HG03378 (cell line): Measurements from ENCODE around the gene GEMIN5.
A peak's percentile ranks its signal among the peaks of the same experiment; 100 is the strongest.
"Not testable (repeated sequence)": the region's sequence is repeated elsewhere in the genome, so short reads cannot be mapped to it uniquely, and the experiment has no call there.

ENCODE experiments used
- ATAC-seq: cut with Tn5 transposase; IDR thresholded peaks from one replicate; pipeline ENCODE4 v1.9.1; 2021; ENCODE audit warnings: mild to moderate bottlenecking, moderate library complexity; ENCODE audit not compliant: unreplicated experiment

The GEMIN5 gene

GRCh38 chr5:154945695-154946301 lies 7.8 kb upstream of the GEMIN5 start:
- ATAC-seq = no peak

GRCh38 chr5:154944716-154945115 lies 6.7 kb upstream of the GEMIN5 start:
- no peak for ATAC-seq

- no peak for ATAC-seq
Measured at GRCh38 chr5:154943527-154943926, 5.5 kb upstream of the GEMIN5 start.

- peak; percentile 59 for ATAC-seq
Measured at GRCh38 chr5:154940772-154941620, 3.0 kb upstream of the GEMIN5 start, which contains the start of gene MRPL22. Gene MRPL22, plus strand, starts transcription at chr5:154941073. Its CDS starts 38 bp downstream, at chr5:154941111.

- no peak for ATAC-seq
Measured at GRCh38 chr5:154940375-154940771, 2.4 kb upstream of the GEMIN5 start.

- not testable (repeated sequence) for ATAC-seq
Measured at GRCh38 chr5:154939387-154939786, 1.4 kb upstream of the GEMIN5 start.

- ATAC-seq = no peak
Measured at GRCh38 chr5:154937186-154937717, 759 bp downstream of the GEMIN5 start.

- ATAC-seq = no peak
Measured at GRCh38 chr5:154934881-154935280, 3.1 kb downstream of the GEMIN5 start.

- no peak for ATAC-seq
Measured at GRCh38 chr5:154933537-154933936, 4.5 kb downstream of the GEMIN5 start.

- no peak for ATAC-seq
Measured at GRCh38 chr5:154923441-154924430, 14.3 kb downstream of the GEMIN5 start.

GRCh38 chr5:154917757-154918156 lies 20.3 kb downstream of the GEMIN5 start:
- ATAC-seq = no peak

- ATAC-seq = no peak
Measured at GRCh38 chr5:154916874-154917273, 21.1 kb downstream of the GEMIN5 start.

GRCh38 chr5:154905601-154906000 lies 32.4 kb downstream of the GEMIN5 start:
- not testable (repeated sequence) for ATAC-seq

GRCh38 chr5:154901913-154902312 lies 36.1 kb downstream of the GEMIN5 start:
- no peak for ATAC-seq

GRCh38 chr5:154901276-154901675 lies 36.7 kb downstream of the GEMIN5 start:
- no peak for ATAC-seq

- no peak for ATAC-seq
Measured at GRCh38 chr5:154900066-154900465, 37.9 kb downstream of the GEMIN5 start.

- ATAC-seq = no peak
Measured at GRCh38 chr5:154899151-154899816, 38.7 kb downstream of the GEMIN5 start.

- ATAC-seq = no peak
Measured at GRCh38 chr5:154898210-154898609, 39.8 kb downstream of the GEMIN5 start.

- ATAC-seq = no peak
Measured at GRCh38 chr5:154896562-154897165, 41.3 kb downstream of the GEMIN5 start.
